Osteocyte (in vitro differentiated cells): Measurements from ENCODE around the gene RELL1. TPM values are rescaled to one million over a fixed set of nuclear protein-coding genes. Genes with fewer than 3 reads are reported as not detected.

Source experiments
- DNase-seq: peaks from one replicate; pipeline ENCODE4 v3.0.0; 2021; ENCODE audit warnings: mixed read lengths; ENCODE audit not compliant: unreplicated experiment; ENCODE audit errors: extremely low spot score
- H3K27ac Mint-ChIP-seq: one replicate; pipeline ENCODE4 v1.8.0; 2021; ENCODE audit warnings: mild to moderate bottlenecking, mixed read lengths; ENCODE audit not compliant: unreplicated experiment
- H3K27me3 Mint-ChIP-seq: one replicate; pipeline ENCODE4 v1.8.0; 2021; ENCODE audit warnings: mixed read lengths; ENCODE audit not compliant: unreplicated experiment
- H3K36me3 Mint-ChIP-seq: one replicate; pipeline ENCODE4 v1.8.0; 2021; ENCODE audit warnings: mixed read lengths; ENCODE audit not compliant: unreplicated experiment
- H3K4me1 Mint-ChIP-seq: one replicate; pipeline ENCODE4 v1.8.0; 2021; ENCODE audit warnings: mixed read lengths; ENCODE audit not compliant: unreplicated experiment
- H3K4me3 Mint-ChIP-seq: one replicate; pipeline ENCODE4 v1.8.0; 2021; ENCODE audit warnings: mild to moderate bottlenecking, moderate library complexity, mixed read lengths; ENCODE audit not compliant: unreplicated experiment
- H3K9me3 Mint-ChIP-seq: one replicate; pipeline ENCODE4 v1.8.0; 2021; ENCODE audit warnings: mixed read lengths; ENCODE audit not compliant: unreplicated experiment
- CTCF ChIP-seq: fragments of 200-600 bp; sonication (generic); IDR thresholded peaks from 2 replicates; pipeline ENCODE4 v1.5.0; 2021; ENCODE audit warnings: antibody characterized with exemption, mild to moderate bottlenecking, moderate library complexity
- total RNA-seq: library from RNA; stranded (reverse); gene quantifications from 2 replicates; pipeline ENCODE4 v1.2.1, GENCODE V29; 2021

Gene RELL1
- total RNA-seq, 1 donor from 2014 or later: 15.6 TPM

GRCh38 chr4:37725718-37726117 lies 39.5 kb upstream of the RELL1 start:
- H3K4me1 Mint-ChIP-seq: peaks cover 2% of the 10 kb centered on the region
- H3K9me3 Mint-ChIP-seq: no peaks in the 10 kb centered on the region
- no peak for DNase-seq
- TF ChIP-seq CTCF: no peak
- H3K27ac Mint-ChIP-seq: no peak overlapping the region
- H3K36me3 Mint-ChIP-seq: no peaks in the 10 kb centered on the region
- H3K27me3 Mint-ChIP-seq: no peaks in the 10 kb centered on the region
- no peak overlapping the region for H3K4me3 Mint-ChIP-seq

- H3K36me3 Mint-ChIP-seq: no peaks in the 10 kb centered on the region
- no peak for DNase-seq
- no peak overlapping the region for H3K4me3 Mint-ChIP-seq
- H3K27ac Mint-ChIP-seq: no peak overlapping the region
- TF ChIP-seq CTCF: no peak
- H3K27me3 Mint-ChIP-seq: no peaks in the 10 kb centered on the region
- no peaks in the 10 kb centered on the region for H3K9me3 Mint-ChIP-seq
- H3K4me1 Mint-ChIP-seq: peaks cover 2% of the 10 kb centered on the region
These were observed 36.9 kb upstream of the RELL1 start for GRCh38 chr4:37723067-37723466.

GRCh38 chr4:37721995-37722638 lies 35.9 kb upstream of the RELL1 start:
- Mint-ChIP-seq H3K27ac (no peak overlapping the region), H3K27me3 (no peaks in the 10 kb centered on the region), H3K36me3 (no peaks in the 10 kb centered on the region), H3K9me3 (no peaks in the 10 kb centered on the region), H3K4me3 (no peak overlapping the region), H3K4me1 (peaks cover 9% of the 10 kb centered on the region)
- no peak for DNase-seq
- TF ChIP-seq CTCF: no peak

GRCh38 chr4:37719021-37719420 lies 32.8 kb upstream of the RELL1 start:
- Mint-ChIP-seq H3K27ac (no peak overlapping the region), H3K36me3 (no peaks in the 10 kb centered on the region), H3K4me1 (peaks cover 9% of the 10 kb centered on the region), H3K27me3 (no peaks in the 10 kb centered on the region), H3K9me3 (no peaks in the 10 kb centered on the region), H3K4me3 (no peak overlapping the region)
- TF ChIP-seq CTCF: no peak
- DNase-seq: no peak

GRCh38 chr4:37717576-37717975 lies 31.4 kb upstream of the RELL1 start:
- no peak for DNase-seq
- H3K36me3 Mint-ChIP-seq: no peaks in the 10 kb centered on the region
- no peak overlapping the region for H3K27ac Mint-ChIP-seq
- no peak for TF ChIP-seq CTCF
- H3K4me1 Mint-ChIP-seq: peaks cover 9% of the 10 kb centered on the region
- H3K27me3 Mint-ChIP-seq: peaks cover 3% of the 10 kb centered on the region
- H3K9me3 Mint-ChIP-seq: no peaks in the 10 kb centered on the region
- H3K4me3 Mint-ChIP-seq: no peak overlapping the region
